Fibroblast of upper back skin (primary cell): Measurements from ENCODE around the gene SYNGR3.
"Not testable (repeated sequence)": the region's sequence is repeated elsewhere in the genome, so short reads cannot be mapped to it uniquely, and the experiment has no call there.

Source experiments
- DNase-seq: peaks from one replicate; pipeline ENCODE4 v3.0.0-alpha.2; 2013

The SYNGR3 gene

DNA sequence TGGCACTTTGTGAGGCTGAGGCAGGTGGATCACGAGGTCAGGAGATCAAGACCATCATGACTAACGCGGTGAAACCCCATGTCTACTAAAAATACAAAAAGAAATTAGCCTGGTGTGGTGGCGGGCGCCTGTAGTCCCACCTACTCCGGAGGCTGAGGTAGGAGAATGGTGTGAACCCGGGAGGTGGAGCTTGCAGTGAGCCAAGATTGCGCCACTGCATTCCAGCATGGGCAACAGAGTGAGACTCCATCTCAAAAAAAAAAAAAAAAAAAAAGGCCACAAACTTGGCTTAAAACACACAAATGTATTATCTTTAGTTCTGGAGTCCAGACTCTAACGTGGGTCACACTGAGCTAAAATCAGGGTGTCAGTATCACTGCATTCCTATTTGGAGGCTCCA, 22.0 kb downstream of the SYNGR3 start:
- not testable (repeated sequence) for DNase-seq

DNA sequence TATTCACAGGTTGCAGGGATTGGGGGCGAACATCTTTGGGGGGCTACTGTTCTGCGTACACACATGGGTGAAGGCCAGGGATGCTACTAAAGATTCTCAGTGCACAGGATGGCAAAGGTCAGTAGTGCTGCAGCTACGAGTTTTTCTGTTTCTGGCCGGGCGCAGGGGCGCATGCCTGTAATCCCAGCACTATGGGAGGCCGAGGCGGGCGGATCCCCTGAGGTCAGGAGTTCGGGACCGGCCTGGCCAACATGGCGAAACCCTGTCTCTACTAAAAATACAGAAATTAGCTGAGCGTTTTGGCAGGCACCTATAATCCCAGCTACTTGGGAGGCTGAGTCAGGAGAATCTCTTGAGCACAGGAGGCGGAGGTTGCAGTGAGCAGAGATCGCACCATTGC, 23.8 kb downstream of the SYNGR3 start:
- no peak for DNase-seq

DNA sequence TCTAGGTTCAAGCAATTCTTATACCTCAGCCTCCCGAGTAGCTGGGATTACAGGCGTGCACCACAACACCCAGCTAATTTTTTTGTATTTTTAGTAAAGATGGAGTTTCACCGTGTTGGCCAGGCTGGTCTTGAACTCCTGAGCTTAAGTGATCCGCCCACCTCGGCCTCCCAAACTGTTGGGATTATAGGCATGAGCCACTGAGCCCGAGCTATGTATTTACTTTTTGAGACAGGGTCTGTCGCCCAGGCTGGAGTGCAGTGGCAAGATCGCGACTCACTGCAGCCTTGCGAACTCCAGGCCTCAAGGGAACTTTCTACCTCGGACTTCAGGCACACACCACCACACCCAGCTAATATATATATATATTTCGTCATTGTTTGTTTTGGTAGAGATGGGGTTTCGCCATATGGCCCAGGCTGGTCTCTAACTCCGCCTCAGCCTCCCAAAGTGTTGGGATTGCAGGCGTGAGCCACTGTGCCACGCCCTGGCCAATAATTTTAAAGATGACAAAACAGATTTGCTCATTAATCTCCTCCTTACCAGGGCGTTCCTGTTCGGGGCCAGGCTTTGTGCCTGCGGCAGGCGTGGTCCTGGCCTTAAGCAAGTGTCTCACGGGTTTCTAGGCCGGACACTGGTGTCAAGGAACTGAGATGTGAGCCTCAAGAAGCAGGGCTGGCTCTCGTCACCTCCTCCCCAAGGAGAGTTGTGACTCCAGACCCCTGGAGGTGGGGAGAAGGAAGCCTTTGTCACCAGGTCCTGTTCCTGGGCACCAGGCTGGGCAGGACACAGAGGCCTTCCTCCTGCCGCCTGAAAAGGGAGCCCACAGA, 25.6 kb downstream of the SYNGR3 start:
- no peak for DNase-seq

DNA sequence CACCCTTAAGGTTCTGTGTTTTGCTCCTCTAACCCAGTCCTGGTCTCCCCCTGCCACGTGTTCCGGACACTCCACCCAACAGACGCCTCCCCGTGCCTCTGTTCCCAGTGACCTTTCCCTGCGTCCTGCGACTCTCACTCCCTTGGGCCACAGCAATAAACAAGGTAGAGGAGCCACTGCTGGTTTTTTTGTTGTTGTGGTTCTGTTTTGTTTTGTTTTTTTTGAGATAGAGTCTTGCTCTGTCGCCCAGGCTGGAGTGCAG, 26.1 kb downstream of the SYNGR3 start:
- DNase-seq: no peak

DNA sequence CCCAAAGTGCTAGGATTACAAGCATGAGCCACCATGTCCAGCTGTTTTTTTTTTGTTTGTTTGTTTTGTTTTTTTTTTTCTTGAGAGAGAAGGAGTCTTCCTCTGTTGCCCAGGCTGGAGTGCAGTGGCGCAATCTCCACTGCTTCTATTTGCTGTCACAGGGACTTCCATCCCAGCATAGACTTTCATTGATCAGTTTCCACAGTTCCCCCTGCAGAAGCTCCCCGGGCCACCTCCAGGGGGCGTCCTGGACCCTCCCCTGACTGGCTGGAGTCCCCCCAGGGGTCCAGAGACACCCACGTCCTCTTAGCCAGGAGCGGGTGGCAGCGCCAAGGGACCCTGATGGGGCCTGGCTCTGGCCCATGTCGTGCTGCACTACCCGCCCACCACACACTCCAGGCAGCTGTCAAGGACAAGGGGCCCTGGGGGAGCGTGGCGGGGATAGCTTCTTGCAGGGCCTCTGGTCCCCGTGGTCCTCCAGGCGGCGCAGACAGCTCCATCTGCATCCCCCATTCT, 26.7 kb downstream of the SYNGR3 start:
- DNase-seq: no peak

DNA sequence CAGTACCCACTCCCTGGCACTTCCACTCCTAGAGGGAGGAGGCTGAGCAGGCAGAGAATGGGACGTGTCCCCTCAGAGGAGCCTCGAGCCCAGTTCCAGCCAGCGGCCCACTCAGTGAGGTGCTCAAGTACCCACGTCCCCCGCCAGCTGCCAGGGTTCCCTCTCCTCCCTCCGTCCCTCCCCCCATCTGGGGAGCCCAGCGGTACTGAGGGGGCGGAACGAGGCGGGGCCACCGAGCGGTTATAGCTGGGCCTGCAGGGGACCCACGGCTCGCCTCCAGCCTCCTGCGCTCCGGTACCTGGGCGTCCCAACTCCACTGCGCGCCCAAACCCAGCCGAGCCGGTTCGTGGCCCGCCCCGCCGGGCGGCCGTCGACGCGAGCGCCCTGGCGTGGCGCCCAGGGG, 29.7 kb downstream of the SYNGR3 start, which contains the start of gene NPW:
TSS of gene NPW (plus strand) at position 268 of the 403 bp plus-strand sequence.
- no peak for DNase-seq

DNA sequence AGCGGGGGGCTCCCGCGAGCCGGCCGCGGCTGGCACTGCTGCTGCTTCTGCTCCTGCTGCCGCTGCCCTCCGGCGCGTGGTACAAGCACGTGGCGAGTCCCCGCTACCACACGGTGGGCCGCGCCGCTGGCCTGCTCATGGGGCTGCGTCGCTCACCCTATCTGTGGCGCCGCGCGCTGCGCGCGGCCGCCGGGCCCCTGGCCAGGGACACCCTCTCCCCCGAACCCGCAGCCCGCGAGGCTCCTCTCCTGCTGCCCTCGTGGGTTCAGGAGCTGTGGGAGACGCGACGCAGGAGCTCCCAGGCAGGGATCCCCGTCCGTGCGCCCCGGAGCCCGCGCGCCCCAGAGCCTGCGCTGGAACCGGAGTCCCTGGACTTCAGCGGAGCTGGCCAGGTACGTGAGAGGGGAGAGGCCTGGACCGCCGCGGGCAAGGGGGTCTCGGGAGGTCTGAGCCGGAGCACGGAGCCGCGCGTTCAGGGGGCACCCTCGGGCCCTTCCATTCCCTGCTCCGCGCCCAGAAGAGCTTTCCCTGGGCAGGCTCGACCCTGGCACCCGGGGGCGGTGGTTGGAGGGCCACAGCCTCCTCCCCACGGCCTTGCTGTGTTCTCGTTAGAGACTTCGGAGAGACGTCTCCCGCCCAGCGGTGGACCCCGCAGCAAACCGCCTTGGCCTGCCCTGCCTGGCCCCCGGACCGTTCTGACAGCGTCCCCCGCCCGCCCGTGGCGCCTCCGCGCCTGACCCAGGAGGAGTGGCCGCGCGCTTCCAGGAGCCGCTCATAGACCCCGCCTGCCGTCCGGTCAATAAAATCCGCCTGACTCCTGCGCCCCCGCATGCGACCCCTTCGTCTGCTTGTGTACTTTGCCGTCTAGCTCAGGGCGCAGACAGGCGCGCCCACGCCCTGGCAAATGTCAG, 30.4 kb downstream of the SYNGR3 start:
- no peak for DNase-seq

DNA sequence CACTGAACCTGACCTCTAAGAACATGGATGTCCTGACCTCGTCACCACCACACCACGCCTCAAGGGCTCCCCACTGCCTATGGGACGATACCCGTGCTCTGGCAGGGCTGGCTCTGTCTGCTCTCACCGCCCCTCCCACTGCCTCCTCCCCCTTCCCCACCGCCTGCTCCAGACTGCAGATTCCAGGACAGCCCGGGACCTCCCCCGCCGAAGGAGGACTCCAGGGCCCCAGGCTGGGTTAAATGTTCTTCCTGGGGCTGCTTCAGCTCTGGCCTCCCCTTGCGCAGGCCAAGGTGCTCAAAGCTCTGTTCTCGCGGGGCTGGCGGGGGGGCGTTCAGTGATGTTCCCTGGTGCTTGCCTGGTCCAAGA, 32.9 kb downstream of the SYNGR3 start:
- DNase-seq: peak; percentile 49

DNA sequence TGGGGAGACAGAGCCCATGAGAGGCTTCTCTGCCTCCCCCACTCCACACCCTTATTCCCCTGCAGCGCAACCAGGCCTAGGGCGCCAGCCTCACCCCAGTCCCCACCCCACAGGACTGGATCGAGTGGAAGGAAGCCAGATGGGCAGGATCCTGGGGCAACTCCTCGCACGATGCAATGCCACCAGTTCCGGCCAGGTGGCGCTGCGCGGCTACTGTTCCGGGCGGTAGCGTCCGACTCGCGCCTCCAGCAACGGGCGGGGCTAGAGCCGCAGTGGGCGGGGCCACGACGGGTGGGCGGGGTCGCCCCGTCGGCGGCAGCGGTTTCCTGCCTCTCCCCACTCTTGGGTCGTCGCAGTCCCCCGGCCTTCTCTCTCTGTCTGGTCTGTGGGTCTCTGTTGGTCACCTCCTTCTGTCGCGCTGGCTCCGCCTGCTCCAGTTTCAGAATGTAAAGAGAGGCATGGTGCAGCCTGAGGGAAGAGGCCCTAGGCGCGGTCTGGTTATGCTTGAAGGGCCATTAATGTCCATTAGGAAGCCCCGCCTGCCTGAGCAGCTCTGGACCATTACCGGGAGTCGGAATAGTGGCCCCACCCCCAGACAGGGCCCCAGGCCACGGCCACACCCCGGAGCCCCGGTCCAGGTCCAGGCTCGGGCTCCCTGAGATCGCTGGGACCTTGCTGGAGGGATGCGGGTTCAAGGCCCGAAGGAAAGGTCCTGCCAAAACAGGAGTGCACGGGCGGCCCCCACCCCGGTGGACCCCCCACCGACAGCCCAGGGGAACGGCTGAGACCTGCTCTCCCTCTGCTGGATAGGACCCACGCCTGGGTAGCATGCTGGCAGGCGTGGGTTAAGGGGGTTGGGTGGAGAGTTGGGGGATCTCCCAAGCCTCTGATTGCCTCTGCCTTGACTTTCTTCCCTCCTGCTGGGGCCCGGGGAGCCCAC, 33.6 kb downstream of the SYNGR3 start:
- peak; percentile 82 for DNase-seq

DNA sequence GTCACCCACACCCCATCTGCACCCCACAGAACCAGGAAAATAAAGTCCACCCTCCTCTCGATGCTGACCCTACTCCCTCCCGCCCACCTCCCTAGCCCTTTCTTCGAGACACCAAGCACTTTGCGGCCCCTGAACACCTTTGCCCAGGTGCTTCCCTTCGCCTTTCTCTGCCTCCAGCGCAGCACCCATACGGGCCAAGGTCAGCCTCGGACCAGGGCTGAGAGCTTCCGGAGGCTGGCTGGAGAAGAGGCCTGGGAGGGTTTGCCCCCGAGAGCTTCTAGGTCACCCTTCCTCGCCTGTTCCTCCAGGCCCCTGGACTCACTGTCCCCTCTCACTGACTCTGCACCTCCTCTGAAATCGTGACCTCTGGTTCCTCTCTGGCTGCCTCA, 34.3 kb downstream of the SYNGR3 start:
- DNase-seq: no peak

DNA sequence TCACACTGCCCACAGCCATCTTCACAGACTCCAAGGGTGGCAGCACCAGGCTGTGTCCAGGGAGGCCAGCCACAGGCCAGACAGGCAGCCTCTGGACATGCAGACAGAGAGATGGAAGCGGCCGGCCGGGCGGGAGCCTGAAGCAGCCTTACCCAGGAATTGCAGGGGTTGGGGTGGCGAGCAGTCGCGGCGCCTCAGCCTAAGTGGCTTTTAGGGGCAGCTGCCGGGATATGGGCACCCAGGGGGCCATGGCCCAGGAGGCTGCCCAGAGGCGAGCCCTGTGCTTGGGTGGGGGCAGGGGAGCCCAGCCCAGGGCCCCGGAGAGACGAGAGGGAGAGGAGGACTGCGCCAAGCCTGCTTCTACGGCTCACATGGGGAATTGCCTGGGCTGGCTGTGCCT, 35.5 kb downstream of the SYNGR3 start:
- DNase-seq: no peak

DNA sequence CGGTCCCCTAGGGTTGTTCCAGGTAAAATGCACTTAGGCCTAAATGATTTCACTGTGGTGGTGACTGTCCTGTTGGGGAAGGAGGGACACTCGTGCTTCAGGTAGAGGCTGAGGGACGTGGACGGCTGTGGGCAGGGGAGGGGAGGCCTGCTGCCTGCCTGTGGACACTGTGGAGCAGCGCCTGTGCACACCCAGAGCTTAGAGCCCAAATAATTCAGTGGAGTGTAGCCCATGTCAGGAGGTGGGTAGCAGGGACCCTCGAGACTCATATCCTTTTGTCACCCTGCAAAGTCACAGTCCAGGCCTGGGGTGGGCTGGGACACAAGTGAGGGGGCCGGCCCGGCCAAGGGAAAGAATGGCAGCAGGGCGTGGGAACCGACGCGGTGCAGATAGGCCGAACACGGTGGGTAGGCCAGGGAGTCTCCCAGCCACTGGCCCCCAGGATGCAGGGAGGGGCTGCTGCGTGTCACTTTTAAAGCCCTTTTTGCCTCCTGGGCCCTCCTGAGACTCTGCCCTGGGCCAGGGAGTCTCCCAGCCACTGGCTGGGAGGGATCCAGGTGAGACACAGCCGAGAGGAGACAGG, 36.2 kb downstream of the SYNGR3 start:
- DNase-seq: no peak

DNA sequence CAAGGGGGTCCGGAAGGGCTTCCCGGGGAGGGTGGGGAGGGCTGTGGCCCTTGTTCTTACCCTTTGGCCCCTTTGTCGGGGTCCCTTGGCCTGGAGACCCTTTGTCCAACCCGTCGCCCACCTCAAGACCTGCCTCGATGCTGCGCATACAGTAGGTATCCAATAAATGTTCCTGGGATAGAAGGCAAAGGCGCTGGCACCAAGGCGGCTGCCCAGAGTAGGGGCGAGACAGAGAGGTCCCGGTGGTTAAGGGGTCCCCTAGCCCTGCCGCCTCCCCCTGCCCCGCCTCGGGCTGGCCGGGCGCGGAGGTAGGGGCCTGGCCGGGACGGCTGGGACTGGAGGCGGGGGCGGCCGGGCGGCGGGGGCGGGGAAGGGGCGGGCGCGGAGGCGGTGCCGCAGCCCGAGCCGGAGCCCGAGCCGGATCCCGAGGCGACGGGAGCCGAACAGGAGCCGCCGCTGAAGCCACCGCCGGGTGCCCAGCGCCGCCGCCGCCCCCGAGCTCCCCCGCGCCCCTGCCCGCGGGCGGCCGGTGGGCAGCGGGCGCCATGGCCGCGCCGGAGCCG, 36.8 kb downstream of the SYNGR3 start, which contains the start of gene NHERF2:
TSS of gene NHERF2 (plus strand) at position 442 of the 563 bp plus-strand sequence. CDS start at position 546, 104 bp downstream.
- DNase-seq: no peak

DNA sequence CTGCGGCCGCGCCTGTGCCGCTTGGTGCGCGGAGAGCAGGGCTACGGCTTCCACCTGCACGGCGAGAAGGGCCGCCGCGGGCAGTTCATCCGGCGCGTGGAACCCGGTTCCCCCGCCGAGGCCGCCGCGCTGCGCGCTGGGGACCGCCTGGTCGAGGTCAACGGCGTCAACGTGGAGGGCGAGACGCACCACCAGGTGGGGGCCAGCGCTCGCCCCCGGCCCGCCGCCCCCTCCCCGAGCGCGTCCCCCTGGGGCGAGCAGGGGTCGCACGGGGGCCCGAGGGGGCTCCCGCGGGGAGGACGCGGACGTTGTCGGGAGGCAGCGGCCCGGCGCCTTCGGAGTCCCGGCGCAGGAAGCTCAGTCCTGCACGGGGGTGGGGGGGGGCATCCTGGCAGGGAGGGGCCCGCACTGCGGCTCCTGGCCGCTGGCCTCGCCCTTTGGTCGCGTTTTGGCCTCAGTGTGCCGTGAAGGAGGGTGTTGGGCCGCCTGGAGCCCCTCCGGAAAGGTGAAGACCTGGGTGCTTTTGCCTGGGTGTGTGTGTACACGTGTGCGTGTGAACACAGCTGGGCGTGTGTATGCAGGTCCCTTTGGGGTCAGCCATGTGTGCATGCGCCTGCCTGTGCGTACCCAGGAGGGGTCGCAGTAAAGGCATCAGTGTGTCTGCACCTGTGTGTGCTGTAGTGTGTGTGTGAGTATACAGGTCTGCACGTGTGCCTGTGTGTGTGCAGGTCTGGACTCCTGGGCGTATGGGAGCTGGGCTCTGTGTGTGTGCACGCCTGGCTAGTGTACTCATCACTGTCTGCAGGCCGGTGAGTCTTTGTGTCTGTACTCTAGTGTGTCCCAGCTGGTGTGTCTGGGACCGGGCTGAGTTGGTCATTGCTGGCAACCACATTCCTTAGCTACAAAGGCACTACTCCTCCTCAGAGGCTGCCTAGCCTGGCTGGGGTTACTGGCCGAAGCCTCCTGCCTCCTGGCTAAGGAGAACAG, 37.5 kb downstream of the SYNGR3 start:
- DNase-seq: peak; percentile 45

DNA sequence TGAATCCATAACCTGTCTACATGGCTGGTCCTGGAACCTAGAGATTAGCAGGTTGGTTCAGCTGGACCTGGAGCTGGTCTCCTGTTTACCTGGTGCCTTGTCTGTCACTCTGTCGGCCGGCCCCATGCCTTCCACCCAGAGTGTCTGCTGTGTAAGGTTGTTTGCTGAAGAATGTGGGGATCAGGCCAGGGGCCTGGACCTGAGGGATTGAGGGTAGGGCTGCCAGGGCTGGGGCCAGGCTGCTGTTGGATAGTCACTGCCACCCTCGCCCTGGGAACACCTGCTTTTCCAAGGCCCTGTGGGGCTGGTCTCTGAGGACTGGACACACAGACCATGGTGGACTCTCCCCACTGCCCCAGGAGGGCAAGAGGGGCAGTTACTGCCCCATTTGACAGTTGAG, 38.4 kb downstream of the SYNGR3 start:
- no peak for DNase-seq

DNA sequence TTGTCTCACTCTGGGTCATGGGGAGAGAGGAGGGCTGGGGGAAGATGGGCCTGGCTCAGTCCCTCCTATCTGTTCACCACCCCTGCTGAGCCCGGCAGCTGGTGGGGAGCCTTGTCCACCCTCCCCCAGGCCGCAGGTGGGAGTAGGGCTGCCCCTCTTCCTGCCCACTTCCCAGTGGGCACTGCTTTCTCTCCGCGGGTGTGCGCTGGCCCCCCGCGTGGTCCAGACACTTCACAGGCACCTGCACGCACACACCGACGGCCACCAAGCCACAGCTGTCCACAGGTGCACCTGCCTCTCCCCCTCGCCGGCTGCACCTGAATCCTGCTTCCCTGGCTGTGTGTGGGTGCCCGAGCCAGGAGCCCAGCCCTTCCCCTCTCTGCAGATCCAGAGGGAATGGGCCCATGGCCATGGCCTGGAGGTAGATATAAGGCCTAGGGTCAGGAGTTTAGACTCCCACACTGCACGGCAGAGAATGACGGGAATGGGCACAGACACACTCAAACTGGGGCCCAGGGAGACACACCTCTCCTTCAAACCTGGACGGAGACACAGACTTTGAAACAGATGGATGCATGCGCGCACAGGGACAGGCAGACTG, 39.0 kb downstream of the SYNGR3 start:
- no peak for DNase-seq

DNA sequence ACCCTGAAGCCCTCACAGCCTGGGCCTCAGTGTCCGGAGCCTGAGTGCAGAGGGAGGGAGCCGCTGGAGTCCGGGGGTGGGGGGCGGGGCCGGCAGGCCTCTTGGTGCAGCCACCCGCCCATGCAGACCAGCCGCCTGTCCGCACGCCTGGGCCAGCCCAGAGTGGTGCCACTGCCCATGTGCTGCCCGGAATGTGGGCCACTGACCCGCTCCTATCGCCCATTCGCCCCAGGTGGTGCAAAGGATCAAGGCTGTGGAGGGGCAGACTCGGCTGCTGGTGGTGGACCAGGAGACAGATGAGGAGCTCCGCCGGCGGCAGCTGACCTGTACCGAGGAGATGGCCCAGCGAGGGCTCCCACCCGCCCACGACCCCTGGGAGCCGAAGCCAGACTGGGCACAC, 39.6 kb downstream of the SYNGR3 start:
- DNase-seq: no peak

DNA sequence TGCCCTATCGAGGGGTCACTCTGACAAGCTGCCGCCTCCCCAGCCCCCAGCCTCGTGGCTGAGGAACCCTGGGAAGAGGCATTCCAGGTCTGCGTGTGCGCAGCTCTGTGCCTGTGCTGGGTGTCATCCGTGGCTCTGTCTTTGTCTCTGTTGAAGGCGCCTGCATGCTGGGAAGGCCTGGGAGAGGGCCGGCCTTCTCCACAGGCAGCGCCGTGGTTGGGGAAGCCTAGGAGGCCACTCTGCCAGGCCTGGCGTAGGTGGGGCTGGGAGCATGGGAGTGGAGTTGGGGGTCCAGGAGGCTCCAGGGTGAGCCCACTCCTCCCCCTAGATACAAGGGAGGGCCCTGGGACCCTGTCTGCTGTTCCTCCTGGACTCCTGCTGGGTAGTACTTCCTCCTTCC, 40.3 kb downstream of the SYNGR3 start:
- DNase-seq: no peak

DNA sequence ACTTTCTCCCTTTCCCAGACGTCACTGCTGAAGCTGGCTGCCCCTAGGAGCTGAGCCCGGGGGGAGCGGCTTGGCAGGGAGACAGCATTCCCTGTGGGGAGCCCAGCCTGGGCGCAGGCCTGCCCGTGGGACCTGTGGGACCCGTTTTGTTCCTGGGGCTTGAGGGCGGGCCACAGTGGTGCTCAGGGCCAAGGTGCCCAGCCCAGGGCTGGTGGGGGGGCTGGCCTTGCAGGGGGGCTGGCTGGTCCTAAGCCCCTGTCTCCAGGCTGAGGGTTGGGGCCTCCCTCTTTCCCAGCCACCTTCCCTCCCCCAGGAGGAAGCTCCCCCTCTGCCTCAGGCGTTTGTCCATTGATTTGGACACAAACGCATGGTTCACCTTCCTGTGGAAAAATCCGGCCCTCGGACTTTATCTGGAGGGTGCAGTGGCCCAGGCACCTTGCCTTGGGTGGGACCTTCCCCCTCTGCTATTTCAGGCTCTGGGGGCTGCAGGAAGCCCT, 41.4 kb downstream of the SYNGR3 start:
- no peak for DNase-seq
